Gastroesophageal sphincter (tissue), 3 donors: Measurements from ENCODE around the gene BIVM.

Experiments
- EP300 ChIP-seq: sonication (generic); formaldehyde crosslinking; IDR thresholded peaks from one replicate; pipeline ENCODE4 v1.6.1; 2017; ENCODE audit warnings: antibody characterized with exemption, mild to moderate bottlenecking
- POLR2A ChIP-seq, 2 donors: fragments of 450-650 bp; IDR thresholded peaks; one replicate each; pipeline ENCODE4 v1.6.1; 2017; ENCODE audit warnings: antibody characterized with exemption in 2 of 2, mild to moderate bottlenecking in 2 of 2, moderate library complexity in 1 of 2
- POLR2AphosphoS5 ChIP-seq: sonication (generic); formaldehyde crosslinking; IDR thresholded peaks from one replicate; pipeline ENCODE4 v1.6.1; 2017; ENCODE audit warnings: antibody characterized with exemption
- TF ChIP-seq, protein P1 (sequence below), 4 experiments: fragments of 200-600 bp in 2 of 4; fragments of 450-650 bp in 2 of 4; sonication (generic) in 1 of 4; IDR thresholded peaks; one replicate each; pipeline ENCODE4 v1.5.1; 2017 to 2019; ENCODE audit warnings: antibody characterized with exemption in 4 of 4, mild to moderate bottlenecking in 2 of 4, moderate library complexity in 2 of 4

DNA sequence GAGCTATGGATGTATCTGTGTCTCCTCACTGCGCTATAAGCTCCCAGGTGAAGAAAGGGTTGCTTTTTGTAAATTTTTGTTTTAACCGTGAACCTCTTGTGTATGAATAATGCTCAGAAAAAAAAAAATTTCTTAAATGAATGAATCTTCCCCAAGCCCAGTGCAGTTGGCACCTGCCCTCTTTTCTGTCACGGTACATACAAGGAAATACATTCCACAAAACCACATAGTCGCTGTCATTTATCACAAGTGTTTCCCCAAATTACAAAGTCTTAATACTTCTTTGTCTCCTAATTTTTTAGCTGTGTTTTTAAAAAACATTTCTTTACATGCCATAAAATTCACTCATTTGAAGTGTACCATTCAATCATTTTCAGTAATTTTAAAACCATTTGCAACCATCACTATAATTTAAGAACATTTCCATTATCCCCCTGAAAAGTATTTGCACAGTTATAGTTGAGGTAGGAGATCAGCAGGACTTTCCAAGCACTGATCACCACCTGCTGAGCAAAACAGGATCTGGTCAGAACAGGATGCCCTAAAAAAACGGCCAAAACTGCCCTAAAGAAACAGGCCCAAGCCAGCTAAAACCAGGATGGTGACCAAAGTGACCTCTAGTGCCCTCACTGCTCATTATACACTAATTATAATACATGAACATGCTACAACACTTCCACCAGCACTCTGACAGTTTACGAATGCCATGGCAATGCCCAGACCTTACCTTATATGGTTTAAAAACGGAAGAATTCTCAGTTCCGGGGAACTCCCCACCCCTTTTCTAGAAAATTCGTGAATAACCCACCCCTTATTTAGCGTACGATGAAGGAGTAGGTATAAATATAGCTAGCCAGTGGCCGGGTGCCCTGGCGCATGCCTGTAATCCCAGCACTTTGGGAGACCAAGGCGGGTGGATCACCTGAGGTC is 24.1 kb upstream of the BIVM start:
- no peak for TF ChIP-seq POLR2AphosphoS5
- TF ChIP-seq POLR2A (IDR thresholded peaks at IDR 0.05) = no peak
- TF ChIP-seq, protein P1, sequence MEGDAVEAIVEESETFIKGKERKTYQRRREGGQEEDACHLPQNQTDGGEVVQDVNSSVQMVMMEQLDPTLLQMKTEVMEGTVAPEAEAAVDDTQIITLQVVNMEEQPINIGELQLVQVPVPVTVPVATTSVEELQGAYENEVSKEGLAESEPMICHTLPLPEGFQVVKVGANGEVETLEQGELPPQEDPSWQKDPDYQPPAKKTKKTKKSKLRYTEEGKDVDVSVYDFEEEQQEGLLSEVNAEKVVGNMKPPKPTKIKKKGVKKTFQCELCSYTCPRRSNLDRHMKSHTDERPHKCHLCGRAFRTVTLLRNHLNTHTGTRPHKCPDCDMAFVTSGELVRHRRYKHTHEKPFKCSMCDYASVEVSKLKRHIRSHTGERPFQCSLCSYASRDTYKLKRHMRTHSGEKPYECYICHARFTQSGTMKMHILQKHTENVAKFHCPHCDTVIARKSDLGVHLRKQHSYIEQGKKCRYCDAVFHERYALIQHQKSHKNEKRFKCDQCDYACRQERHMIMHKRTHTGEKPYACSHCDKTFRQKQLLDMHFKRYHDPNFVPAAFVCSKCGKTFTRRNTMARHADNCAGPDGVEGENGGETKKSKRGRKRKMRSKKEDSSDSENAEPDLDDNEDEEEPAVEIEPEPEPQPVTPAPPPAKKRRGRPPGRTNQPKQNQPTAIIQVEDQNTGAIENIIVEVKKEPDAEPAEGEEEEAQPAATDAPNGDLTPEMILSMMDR (IDR thresholded peaks at IDR 0.05) = no peak
- TF ChIP-seq EP300 = no peak
